H9 (cell line): ENCODE data around the gene SGTA. TPM values are rescaled to one million over a fixed set of nuclear protein-coding genes. Genes with fewer than 3 reads are reported as not detected.

Experiments
- DNase-seq: peaks from one replicate; pipeline ENCODE4 v3.0.0-alpha.2; 2017
- H2AFZ ChIP-seq: one replicate; pipeline ENCODE4 v1.6.1; 2013; ENCODE audit warnings: mild to moderate bottlenecking, low read length, control low read depth, moderate library complexity
- H2AK5ac ChIP-seq: 2 replicates; pipeline ENCODE4 v1.6.1; 2013; ENCODE audit warnings: low read length, control low read depth, mixed read lengths; ENCODE audit not compliant: insufficient read length
- H2BK120ac ChIP-seq: one replicate; pipeline ENCODE4 v1.6.1; 2013; ENCODE audit warnings: low read depth, mild to moderate bottlenecking, low read length, control low read depth, inconsistent platforms; ENCODE audit not compliant: poor library complexity, severe bottlenecking
- H2BK12ac ChIP-seq: 2 replicates; pipeline ENCODE4 v1.6.1; 2013; ENCODE audit warnings: low read length, control low read depth, mixed read lengths, low read depth; ENCODE audit not compliant: insufficient read length
- H2BK15ac ChIP-seq: 2 replicates; pipeline ENCODE4 v1.6.1; 2013; ENCODE audit warnings: low read depth, low read length, control low read depth
- H2BK20ac ChIP-seq: one replicate; pipeline ENCODE4 v1.6.1; 2013; ENCODE audit warnings: low read depth, mild to moderate bottlenecking, low read length, control low read depth, inconsistent platforms; ENCODE audit not compliant: poor library complexity, severe bottlenecking
- H2BK5ac ChIP-seq: 2 replicates; pipeline ENCODE4 v1.6.1; 2013; ENCODE audit warnings: low read length, control low read depth, mixed read lengths; ENCODE audit not compliant: insufficient read length
- H3K14ac ChIP-seq: 2 replicates; pipeline ENCODE4 v1.6.1; 2013; ENCODE audit warnings: low read length, control low read depth; ENCODE audit not compliant: insufficient read depth
- H3K18ac ChIP-seq: 2 replicates; pipeline ENCODE4 v1.6.1; 2013; ENCODE audit warnings: low read depth, mild to moderate bottlenecking, mixed read lengths, low read length, control low read depth; ENCODE audit not compliant: insufficient read length
- H3K23ac ChIP-seq: 2 replicates; pipeline ENCODE4 v1.6.1; 2013; ENCODE audit warnings: low read length, control low read depth, mixed read lengths, low read depth; ENCODE audit not compliant: insufficient read length
- H3K23me2 ChIP-seq: 2 replicates; pipeline ENCODE4 v1.6.1; 2013; ENCODE audit warnings: low read depth, mild to moderate bottlenecking, mixed read lengths, low read length, control low read depth; ENCODE audit not compliant: insufficient read length, poor library complexity, severe bottlenecking
- H3K27ac ChIP-seq: 2 replicates; pipeline ENCODE4 v1.5.1; 2013; ENCODE audit warnings: low read length, control low read depth, mixed read lengths, low read depth; ENCODE audit not compliant: insufficient read length
- H3K27me3 ChIP-seq: 2 replicates; pipeline ENCODE4 v1.6.1; 2013; ENCODE audit warnings: low read length, control low read depth, inconsistent platforms; ENCODE audit not compliant: insufficient read depth
- H3K4ac ChIP-seq: 2 replicates; pipeline ENCODE4 v1.6.1; 2013; ENCODE audit warnings: low read depth, mild to moderate bottlenecking, control low read depth, inconsistent platforms, low read length, moderate library complexity
- H3K4me1 ChIP-seq: 2 replicates; pipeline ENCODE4 v1.6.1; 2013; ENCODE audit warnings: low read length, control low read depth, inconsistent platforms; ENCODE audit not compliant: insufficient read depth
- H3K4me2 ChIP-seq: 2 replicates; pipeline ENCODE4 v1.6.1; 2013; ENCODE audit warnings: low read length, control low read depth, mixed read lengths; ENCODE audit not compliant: insufficient read length, insufficient read depth
- H3K56ac ChIP-seq: 2 replicates; pipeline ENCODE4 v1.6.1; 2013; ENCODE audit warnings: low read depth, mild to moderate bottlenecking, mixed read lengths, low read length, control low read depth; ENCODE audit not compliant: insufficient read length
- H3K79me1 ChIP-seq: 2 replicates; pipeline ENCODE4 v1.6.1; 2013; ENCODE audit warnings: low read depth, mild to moderate bottlenecking, moderate library complexity, low read length, control low read depth, inconsistent platforms; ENCODE audit not compliant: insufficient read depth, poor library complexity, severe bottlenecking
- H3K79me2 ChIP-seq: 2 replicates; pipeline ENCODE4 v1.6.1; 2013; ENCODE audit warnings: low read length, control low read depth, inconsistent platforms; ENCODE audit not compliant: insufficient read depth
- H3K9ac ChIP-seq: 2 replicates; pipeline ENCODE4 v1.6.1; 2013; ENCODE audit warnings: low read length, control low read depth, mixed read lengths; ENCODE audit not compliant: insufficient read length; ENCODE audit errors: extremely low read depth
- H3K9me3 ChIP-seq: one replicate; pipeline ENCODE4 v1.6.1; 2013; ENCODE audit warnings: low read depth, low read length, inconsistent platforms; ENCODE audit not compliant: control insufficient read depth
- H3T11ph ChIP-seq: one replicate; pipeline ENCODE4 v1.6.1; 2013; ENCODE audit warnings: mild to moderate bottlenecking, low read length, control low read depth, inconsistent platforms
- H4K20me1 ChIP-seq: one replicate; pipeline ENCODE4 v1.6.1; 2013; ENCODE audit not compliant: control insufficient read depth, insufficient read length, insufficient read depth
- H4K5ac ChIP-seq: 2 replicates; pipeline ENCODE4 v1.6.1; 2013; ENCODE audit warnings: low read depth, mild to moderate bottlenecking, mixed read lengths, low read length, control low read depth; ENCODE audit not compliant: insufficient read length
- H4K8ac ChIP-seq: replicated peaks from 2 replicates; pipeline ENCODE4 v1.6.1; 2013; ENCODE audit warnings: low read length, control low read depth, mixed read lengths, low read depth; ENCODE audit not compliant: insufficient read length
- H4K91ac ChIP-seq: 2 replicates; pipeline ENCODE4 v1.6.1; 2013; ENCODE audit warnings: low read depth, mild to moderate bottlenecking, moderate library complexity, mixed read lengths, low read length, control low read depth; ENCODE audit not compliant: insufficient read length
- H3K27ac Mint-ChIP-seq, 3 experiments: 2 replicates in 2 of 3; 3 replicates in 1 of 3; pipeline ENCODE4 v1.8.0; 2020 to 2021; ENCODE audit warnings: mixed read lengths in 3 of 3, mild to moderate bottlenecking in 1 of 3, moderate library complexity in 1 of 3
- H3K27me3 Mint-ChIP-seq: 2 replicates; pipeline ENCODE4 v1.8.0; 2021; ENCODE audit warnings: low read depth, mild to moderate bottlenecking, moderate library complexity, mixed read lengths
- H3K36me3 Mint-ChIP-seq, 3 experiments: 2 replicates in 2 of 3; 3 replicates in 1 of 3; pipeline ENCODE4 v1.8.0; 2020 to 2021; ENCODE audit warnings: low read depth in 3 of 3, mixed read lengths in 3 of 3; ENCODE audit not compliant: insufficient read depth in 1 of 3
- H3K4me1 Mint-ChIP-seq, 2 experiments: 2 replicates each; pipeline ENCODE4 v1.8.0; 2020; ENCODE audit warnings: mixed read lengths in 2 of 2
- H3K4me3 Mint-ChIP-seq, 2 experiments: 2 replicates in 1 of 2; 3 replicates in 1 of 2; pipeline ENCODE4 v1.8.0; 2020 to 2021; ENCODE audit warnings: mild to moderate bottlenecking in 2 of 2, mixed read lengths in 2 of 2, moderate library complexity in 1 of 2
- H3K9me3 Mint-ChIP-seq, 2 experiments: 2 replicates in 1 of 2; 3 replicates in 1 of 2; pipeline ENCODE4 v1.8.0; 2020; ENCODE audit warnings: mild to moderate bottlenecking in 2 of 2, mixed read lengths in 2 of 2, moderate library complexity in 1 of 2
- CTCF ChIP-seq: fragments of 200-600 bp; sonication (generic); conservative IDR thresholded peaks from 3 replicates; pipeline ENCODE4 v1.8.0; 2021; ENCODE audit warnings: antibody characterized with exemption, mild to moderate bottlenecking
- WGBS: extraction: QIAGEN DNeasy Blood & Tissue Kit; methylation state at CpG from one replicate; pipeline ENCODE4 v1.1.7; 2013; ENCODE audit warnings: missing lambda C conversion rate, low lambda C conversion rate, mixed read lengths; ENCODE audit not compliant: insufficient read length; ENCODE audit errors: extremely low coverage; 5-methylcytosine and 5-hydroxymethylcytosine counted together
- total RNA-seq: library from RNA; stranded (reverse); gene quantifications from 2 replicates; pipeline ENCODE4 v1.2.1, GENCODE V29; 2021

SGTA gene
- total RNA-seq, 1 experiment from 2014 or later: 102 TPM

GRCh38 chr19:2740314-2740656 lies 42.8 kb downstream of the SGTA start:
- H3K18ac ChIP-seq: no peak overlapping the region
- no peaks in the 10 kb centered on the region for H4K20me1 ChIP-seq
- H4K91ac ChIP-seq: no peak overlapping the region
- Mint-ChIP-seq H3K36me3 (peaks cover 21 to 24% (median 23%) of the 10 kb centered on the region in 3 experiments), H3K27me3 (peaks cover 26% of the 10 kb centered on the region), H3K4me3 (peak overlapping the region; percentile 81 to 88), H3K27ac (no peak overlapping the region), H3K9me3 (no peaks in the 10 kb centered on the region; a peak in 1 of 5 replicates), H3K4me1 (peaks cover 5 to 6% of the 10 kb centered on the region in 2 experiments)
- no peak overlapping the region for H4K8ac ChIP-seq
- H3K23me2 ChIP-seq: peaks cover 5% of the 10 kb centered on the region
- H3K56ac ChIP-seq: no peak overlapping the region
- H3K9me3 ChIP-seq: no peaks in the 10 kb centered on the region
- H2BK120ac ChIP-seq: no peak overlapping the region
- no peak overlapping the region for H4K5ac ChIP-seq
- no peak overlapping the region for H3K14ac ChIP-seq
- H3K27me3 ChIP-seq: no peaks in the 10 kb centered on the region; the same call in 1 of the 2 replicates
- no peak overlapping the region for H3K4me2 ChIP-seq
- H2AFZ ChIP-seq: no peak overlapping the region
- H3K27ac ChIP-seq: no peak overlapping the region
- H2AK5ac ChIP-seq: no peak overlapping the region
- H3K79me1 ChIP-seq: no peaks in the 10 kb centered on the region
- H3T11ph ChIP-seq: no peak overlapping the region
- H3K79me2 ChIP-seq: no peaks in the 10 kb centered on the region
- H3K23ac ChIP-seq: no peak overlapping the region
- no peak for DNase-seq
- no peak overlapping the region for H2BK15ac ChIP-seq
- WGBS: no CpG with 5 or more reads among the region's 13 CpGs
- TF ChIP-seq CTCF: no peak
- no peak overlapping the region for H2BK5ac ChIP-seq
- no peaks in the 10 kb centered on the region for H3K4me1 ChIP-seq
- H2BK12ac ChIP-seq: no peak overlapping the region
- no peak overlapping the region for H2BK20ac ChIP-seq
- no peak overlapping the region for H3K9ac ChIP-seq
- no peak overlapping the region for H3K4ac ChIP-seq
